Peyer's patch (tissue), 4 donors: ENCODE data around the gene NFIX. TPM values are rescaled to one million over a fixed set of nuclear protein-coding genes. Genes with fewer than 3 reads are reported as not detected.

Experiments used
- DNase-seq, 3 donors: peaks; one replicate each; pipeline ENCODE4 v3.0.0-alpha.2; 2017 to 2019
- H3K27ac ChIP-seq, 4 donors: fragments of 200-600 bp; sonication (generic); one replicate each; pipeline ENCODE4 v1.5.1; 2016 to 2019
- H3K27me3 ChIP-seq, 2 donors: fragments of 200-600 bp; sonication (generic); one replicate each; pipeline ENCODE4 v1.5.1; 2019
- H3K36me3 ChIP-seq, 3 donors: fragments of 200-600 bp; sonication (generic); one replicate each; pipeline ENCODE4 v1.5.1; 2016 to 2019
- H3K4me1 ChIP-seq, 4 donors: fragments of 200-600 bp; sonication (generic); one replicate each; pipeline ENCODE4 v1.5.1; 2016 to 2019
- H3K4me3 ChIP-seq, 4 donors: fragments of 200-600 bp; sonication (generic); 1 replicate in 3 of 4; 2 replicates in 1 of 4; pipeline ENCODE4 v1.5.1; 2016 to 2019; ENCODE audit warnings: mild to moderate bottlenecking in 1 of 4
- H3K9me3 ChIP-seq, 4 donors: fragments of 200-600 bp; sonication (generic); one replicate each; pipeline ENCODE4 v1.5.1; 2016 to 2019; ENCODE audit warnings: mild to moderate bottlenecking in 1 of 4
- CTCF ChIP-seq, 6 experiments: fragments of 450-650 bp in 4 of 6; fragments of 200-600 bp in 2 of 6; sonication (generic) in 1 of 6; IDR thresholded peaks; one replicate each; pipeline ENCODE4 v1.5.1; 2017 to 2019; ENCODE audit warnings: antibody characterized with exemption in 6 of 6, mild to moderate bottlenecking in 3 of 6, moderate library complexity in 1 of 6
- POLR2A ChIP-seq, 2 donors: fragments of 450-650 bp; IDR thresholded peaks; one replicate each; pipeline ENCODE4 v1.5.1; 2017; ENCODE audit warnings: antibody characterized with exemption in 2 of 2, mild to moderate bottlenecking in 2 of 2, moderate library complexity in 2 of 2
- total RNA-seq, 4 donors: library from RNA; depleted of rRNA; stranded (reverse); fragments of >200 nt; gene quantifications; one replicate each; pipeline ENCODE4 v1.1.0, GENCODE V29; 2016

The NFIX gene
- total RNA-seq, 4 donors from 2014 or later, result 13.5 to 56.9 (median 40.0) TPM

- Histone ChIP-seq H3K4me3 (no peak overlapping the region), H3K27me3 (no peaks in the 10 kb centered on the region), H3K9me3 (no peaks in the 10 kb centered on the region), H3K27ac (peak overlapping the region; percentile 65 to 88 (median 70)), H3K36me3 (no peaks in the 10 kb centered on the region), H3K4me1 (peaks cover 7 to 72% (median 10%) of the 10 kb centered on the region in 4 donors)
- TF ChIP-seq POLR2A (IDR thresholded peaks at IDR 0.05) (no peak), CTCF (IDR thresholded peaks at IDR 0.05) (no peak)
- no peak for DNase-seq
These were observed 57.3 kb downstream of the NFIX start for GRCh38 chr19:13052447-13053175.

- Histone ChIP-seq H3K27me3 (no peaks in the 10 kb centered on the region), H3K27ac (peak overlapping the region; percentile 68 to 88 (median 80)), H3K4me1 (peaks cover 7 to 78% (median 10%) of the 10 kb centered on the region in 4 donors), H3K9me3 (no peaks in the 10 kb centered on the region), H3K36me3 (no peaks in the 10 kb centered on the region), H3K4me3 (no peak overlapping the region)
- no peak for TF ChIP-seq POLR2A (IDR thresholded peaks at IDR 0.05)
- no peak for TF ChIP-seq CTCF (IDR thresholded peaks at IDR 0.05)
- DNase-seq, result no peak
These were observed 58.0 kb downstream of the NFIX start for GRCh38 chr19:13053238-13053637.

- Histone ChIP-seq H3K4me3 (no peak overlapping the region), H3K27ac (peak overlapping the region; percentile 68 to 88 (median 80)), H3K4me1 (peaks cover 7 to 82% (median 10%) of the 10 kb centered on the region in 4 donors), H3K27me3 (no peaks in the 10 kb centered on the region), H3K36me3 (no peaks in the 10 kb centered on the region), H3K9me3 (no peaks in the 10 kb centered on the region)
- no peak for TF ChIP-seq CTCF (IDR thresholded peaks at IDR 0.05)
- no peak for TF ChIP-seq POLR2A (IDR thresholded peaks at IDR 0.05)
- peak in 2 of 3 donors; percentile 68 to 76 for DNase-seq
These were observed 58.7 kb downstream of the NFIX start for GRCh38 chr19:13053761-13054625.

- DNase-seq, result no peak
- no peaks in the 10 kb centered on the region for H3K36me3 ChIP-seq
These were observed 59.4 kb downstream of the NFIX start for GRCh38 chr19:13054626-13055212.

More at GRCh38 chr19:13054626-13055212, 59.4 kb downstream of the NFIX start:
- Histone ChIP-seq H3K4me1 (peaks cover 7 to 82% (median 10%) of the 10 kb centered on the region in 4 donors), H3K27me3 (no peaks in the 10 kb centered on the region), H3K9me3 (no peaks in the 10 kb centered on the region), H3K27ac (peak overlapping the region; percentile 68 to 88 (median 80)), H3K4me3 (no peak overlapping the region)
- TF ChIP-seq CTCF (IDR thresholded peaks at IDR 0.05) (no peak), POLR2A (IDR thresholded peaks at IDR 0.05) (no peak)
